A549 (cell line): Measurements from ENCODE around the gene CLEC4E. TPM values are rescaled to one million over a fixed set of nuclear protein-coding genes. Genes with fewer than 3 reads are reported as not detected.
"Not testable (repeated sequence)": the region's sequence is repeated elsewhere in the genome, so short reads cannot be mapped to it uniquely, and the experiment has no call there.

Experiments
- ATAC-seq, 2 experiments: fragments of 200-7000 bp in 1 of 2; fragments of >200 bp in 1 of 2; cut with Nextera tagmentation in 1 of 2; cut with Tn5 transposase in 1 of 2; 3 replicates each; pipeline versions ENCODE4 v1.8.0 to v1.9.1; 2018 to 2020; ENCODE audit warnings: mild to moderate bottlenecking in 1 of 2, moderate library complexity in 1 of 2
- CTCF ChIA-PET: fragments of 300-600 bp; sonication (Branson Sonifier 250); formaldehyde crosslinking; extraction: SDS; loops from one replicate; lab custom pipeline; 2021; ENCODE audit warnings: antibody characterized with exemption, inconsistent platforms; lab: Yijun Ruan, JAX
- POLR2A ChIA-PET: fragments of 350-600 bp; formaldehyde crosslinking; extraction: SDS; loops from one replicate; lab custom pipeline; 2021; ENCODE audit warnings: antibody characterized with exemption, inconsistent platforms; lab: Yijun Ruan, JAX
- DNase-seq, 2 experiments: peaks; one replicate each; pipeline versions ENCODE4 v3.0.0 to v3.0.0-alpha.2; 2011 to 2016; ENCODE audit warnings: low read depth in 1 of 2, low spot score in 1 of 2
- FAIRE-seq: peaks from 2 replicates; lab custom pipeline; 2011; peaks lifted over from hg19 to GRCh38; lab: Jason Lieb, UNC
- H3K27ac ChIP-seq, 2 experiments: fragments of >200 bp; sonication (Bioruptor Twin); formaldehyde crosslinking; 3 replicates each; pipeline ENCODE4 v1.5.1; 2016 to 2017
- H3K4me1 ChIP-seq: fragments of >200 bp; sonication (Bioruptor Twin); formaldehyde crosslinking; 3 replicates; pipeline ENCODE4 v1.6.1; 2016
- H3K4me2 ChIP-seq: fragments of >200 bp; sonication (Bioruptor Twin); formaldehyde crosslinking; 3 replicates; pipeline ENCODE4 v1.6.1; 2016
- H3K4me3 ChIP-seq: fragments of >200 bp; sonication (Bioruptor Twin); formaldehyde crosslinking; 3 replicates; pipeline ENCODE4 v1.5.1; 2016
- H3K9me3 ChIP-seq: fragments of >200 bp; sonication (Bioruptor Twin); formaldehyde crosslinking; 3 replicates; pipeline ENCODE4 v1.6.1; 2016
- BHLHE40 ChIP-seq: IDR thresholded peaks from 2 replicates; pipeline ENCODE4 v1.6.1; 2012; ENCODE audit warnings: low read depth, low read length, inconsistent platforms
- CBX8 ChIP-seq: fragments of 200-600 bp; sonication (generic); IDR thresholded peaks from 2 replicates; pipeline ENCODE4 v1.6.1; 2016
- CHD4 ChIP-seq: fragments of 200-600 bp; sonication (generic); IDR thresholded peaks from 2 replicates; pipeline ENCODE4 v1.6.1; 2016; ENCODE audit warnings: antibody characterized with exemption, mild to moderate bottlenecking, borderline replicate concordance
- CTCF ChIP-seq: fragments of >200 bp; sonication (Bioruptor Twin); formaldehyde crosslinking; IDR thresholded peaks from 3 replicates; pipeline ENCODE4 v1.5.1; 2016
- FOSB ChIP-seq: fragments of 250-450 bp; sonication (Bioruptor Pico); IDR thresholded peaks from 2 replicates; pipeline ENCODE4 v1.5.0; 2020; ENCODE audit warnings: mild to moderate bottlenecking, moderate library complexity
- FOSL2 ChIP-seq, 2 experiments: fragments of 450-650 bp in 1 of 2; fragments of >200 bp in 1 of 2; sonication (Bioruptor Twin) in 1 of 2; formaldehyde crosslinking; IDR thresholded peaks; 2 replicates each; pipeline versions ENCODE4 v1.5.0 to v1.6.1; 2016 to 2020; ENCODE audit warnings: mild to moderate bottlenecking in 1 of 2, moderate library complexity in 1 of 2
- GATA3 ChIP-seq: IDR thresholded peaks from 2 replicates; pipeline ENCODE4 v1.6.1; 2012; ENCODE audit warnings: borderline replicate concordance
- HEYL ChIP-seq: fragments of 250-450 bp; sonication (Bioruptor Pico); IDR thresholded peaks from 2 replicates; pipeline ENCODE4 v1.8.0; 2021; ENCODE audit warnings: mild to moderate bottlenecking, moderate library complexity
- HOXA7 ChIP-seq: fragments of 250-450 bp; sonication (Bioruptor Pico); IDR thresholded peaks from 2 replicates; pipeline ENCODE4 v1.5.0; 2020; ENCODE audit warnings: mild to moderate bottlenecking, moderate library complexity
- HOXB13 ChIP-seq: fragments of 250-450 bp; sonication (Bioruptor Pico); IDR thresholded peaks from 2 replicates; pipeline ENCODE4 v1.5.0; 2020; ENCODE audit warnings: low read depth, mild to moderate bottlenecking, moderate library complexity
- HOXB5 ChIP-seq: fragments of 250-450 bp; sonication (Bioruptor Pico); IDR thresholded peaks from 2 replicates; pipeline ENCODE4 v1.5.0; 2020; ENCODE audit warnings: mild to moderate bottlenecking, moderate library complexity
- MAZ ChIP-seq: fragments of 150-350 bp; IDR thresholded peaks from 2 replicates; pipeline ENCODE4 v1.6.1; 2014; ENCODE audit warnings: antibody characterized with exemption, low read depth, low read length, borderline replicate concordance
- NR3C1 ChIP-seq: fragments of >200 bp; sonication (Bioruptor Twin); formaldehyde crosslinking; IDR thresholded peaks from 3 replicates; pipeline ENCODE4 v1.6.1; 2017
- RARB ChIP-seq: fragments of 250-450 bp; sonication (Bioruptor Pico); IDR thresholded peaks from 2 replicates; pipeline ENCODE4 v1.8.0; 2021; ENCODE audit warnings: mild to moderate bottlenecking, moderate library complexity
- RFX5 ChIP-seq: fragments of 450-650 bp; IDR thresholded peaks from 2 replicates; pipeline ENCODE4 v1.7.1; 2014; ENCODE audit warnings: antibody characterized with exemption, mild to moderate bottlenecking, moderate library complexity
- ZFP36 ChIP-seq: fragments of 450-650 bp; IDR thresholded peaks from 2 replicates; pipeline ENCODE4 v1.6.1; 2014; ENCODE audit warnings: borderline replicate concordance; ENCODE audit not compliant: partially characterized antibody
- ZNF302 ChIP-seq: fragments of 250-450 bp; sonication (Bioruptor Pico); IDR thresholded peaks from 2 replicates; pipeline ENCODE4 v1.9.0; 2021; ENCODE audit warnings: inconsistent platforms, mild to moderate bottlenecking, moderate library complexity
- WGBS: methylation state at CpG from one replicate; pipeline ENCODE4 v1.1.6; 2017; ENCODE audit errors: missing lambda C conversion rate; 5-methylcytosine and 5-hydroxymethylcytosine counted together
- polyA plus RNA-seq, 4 experiments: library from polyadenylated mRNA; depleted of rRNA in 3 of 4; stranded (reverse); fragments of >200 nt; fragmentation: RNase III in 1 of 4; extraction: RNeasy Plus Mini Kit Qiagen cat#74134 plus additional on column Dnase treatment in 1 of 4; gene quantifications; 2 replicates in 3 of 4; 3 replicates in 1 of 4; pipeline ENCODE4 v1.2.3, GENCODE V29; 2011 to 2017
- TF ChIP-seq, protein P1 (sequence below): fragments of >200 bp; sonication (Bioruptor Twin); formaldehyde crosslinking; IDR thresholded peaks from 3 replicates; pipeline ENCODE4 v1.6.1; 2016
- TF ChIP-seq, protein P2 (sequence below): fragments of 200-600 bp; sonication (generic); IDR thresholded peaks from 2 replicates; pipeline ENCODE4 v1.6.1; 2016; ENCODE audit warnings: antibody characterized with exemption, mild to moderate bottlenecking, moderate library complexity

The CLEC4E gene
- polyA plus RNA-seq, 2 of the 4 experiments (the other 2 are of a cell fraction), result 0.06 TPM; not detected in 1

DNA sequence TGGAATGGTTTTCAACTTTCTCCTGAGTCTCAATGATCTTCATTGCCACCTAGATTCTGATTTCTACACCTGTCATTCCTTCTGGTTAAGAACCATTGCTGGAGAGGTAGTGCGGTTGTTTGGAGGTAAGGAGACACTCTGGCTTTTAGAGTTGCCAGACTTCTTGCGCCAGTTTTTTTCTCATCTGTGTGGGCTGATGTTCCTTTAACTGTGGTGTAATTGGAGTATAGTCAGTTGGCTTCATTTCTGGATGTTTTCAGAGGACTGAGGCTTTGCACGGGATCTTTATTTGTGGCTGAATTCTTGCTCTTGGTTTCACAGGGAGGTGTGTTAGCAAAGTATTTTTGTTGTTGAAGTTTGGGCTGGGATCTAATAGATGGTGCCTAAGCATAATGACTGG is 33.1 kb downstream of the CLEC4E start:
- no peak overlapping the region for H3K4me2 ChIP-seq
- no peak overlapping the region for H3K27ac ChIP-seq
- DNase-seq (no peak), FAIRE-seq (no peak), ATAC-seq (no peak)
- no peaks in the 10 kb centered on the region for H3K4me1 ChIP-seq
- CTCF ChIA-PET, result interaction anchor here (1.1 to 1.8 kb wide), 2 partner anchors 37 to 150 kb away, joined by 3 to 7 read pairs; no protein-coding TSS in a partner anchor
- no peaks in the 10 kb centered on the region for H3K9me3 ChIP-seq
- H3K4me3 ChIP-seq, result no peak overlapping the region
- 63% methylated on average over 3 of the region's 3 CpGs for WGBS
- POLR2A ChIA-PET, result no interaction called here
- TF ChIP-seq RFX5 (no peak), CBX8 (no peak), HOXA7 (no peak), NR3C1 (no peak), CHD4 (no peak)

- H3K4me2 ChIP-seq, result no peak overlapping the region
- no peak overlapping the region for H3K27ac ChIP-seq
- no peak overlapping the region for H3K4me3 ChIP-seq
- no peaks in the 10 kb centered on the region for H3K4me1 ChIP-seq
- DNase-seq, result no peak
- 91% methylated on average over 1 of the region's 1 CpG for WGBS
- POLR2A ChIA-PET, result no interaction called here
- CTCF ChIA-PET, result no interaction called here
- no peak for ATAC-seq
- no peak for FAIRE-seq
- TF ChIP-seq RARB (no peak), FOSB (CRISPR knock-in tag) (no peak), HOXB13 (CRISPR knock-in tag) (no peak), BHLHE40 (no peak)
- TF ChIP-seq, protein P1, sequence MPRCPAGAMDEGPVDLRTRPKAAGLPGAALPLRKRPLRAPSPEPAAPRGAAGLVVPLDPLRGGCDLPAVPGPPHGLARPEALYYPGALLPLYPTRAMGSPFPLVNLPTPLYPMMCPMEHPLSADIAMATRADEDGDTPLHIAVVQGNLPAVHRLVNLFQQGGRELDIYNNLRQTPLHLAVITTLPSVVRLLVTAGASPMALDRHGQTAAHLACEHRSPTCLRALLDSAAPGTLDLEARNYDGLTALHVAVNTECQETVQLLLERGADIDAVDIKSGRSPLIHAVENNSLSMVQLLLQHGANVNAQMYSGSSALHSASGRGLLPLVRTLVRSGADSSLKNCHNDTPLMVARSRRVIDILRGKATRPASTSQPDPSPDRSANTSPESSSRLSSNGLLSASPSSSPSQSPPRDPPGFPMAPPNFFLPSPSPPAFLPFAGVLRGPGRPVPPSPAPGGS, result no peak
- TF ChIP-seq, all 56 proteins: peak for 0
- H3K9me3 ChIP-seq, result no peaks in the 10 kb centered on the region
Observed at GRCh38 chr12:8504351-8504750, 36.4 kb downstream of the CLEC4E start.

DNA sequence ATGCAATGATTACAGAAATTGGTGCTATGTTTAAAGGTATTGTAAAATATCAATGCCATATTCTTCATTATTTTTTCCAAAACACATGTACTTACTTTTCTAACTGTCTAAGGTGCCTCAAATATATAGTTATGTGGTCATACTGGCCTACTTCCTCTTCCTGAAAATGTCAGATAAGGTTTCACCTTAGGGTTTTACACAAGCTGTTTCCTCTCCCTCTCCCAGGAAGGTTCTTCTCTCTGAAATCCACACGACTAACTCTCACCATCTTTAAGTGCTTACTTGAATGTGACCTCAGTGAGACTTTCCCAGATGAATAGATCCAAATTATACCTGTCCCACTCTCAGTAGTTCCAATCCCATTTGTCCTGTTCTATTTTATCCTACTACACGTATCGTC is 39.0 kb downstream of the CLEC4E start:
- Histone ChIP-seq H3K27ac (no peak overlapping the region), H3K4me3 (no peak overlapping the region), H3K4me2 (no peak overlapping the region), H3K4me1 (no peaks in the 10 kb centered on the region), H3K9me3 (no peaks in the 10 kb centered on the region)
- 55% methylated on average over 3 of the region's 3 CpGs for WGBS
- DNase-seq (no peak), FAIRE-seq (no peak), ATAC-seq (no peak)
- TF ChIP-seq RFX5 (no peak), CHD4 (no peak), FOSL2 (IDR thresholded peaks at IDR 0.05) (no peak), FOSL2 (CRISPR knock-in tag; IDR thresholded peaks at IDR 0.05) (no peak), CTCF (no peak), HOXB5 (CRISPR knock-in tag) (no peak), ZNF302 (no peak), ZFP36 (no peak), MAZ (no peak), GATA3 (no peak), FOSB (CRISPR knock-in tag) (no peak)
- CTCF ChIA-PET, result no interaction called here
- POLR2A ChIA-PET, result no interaction called here

- Histone ChIP-seq H3K4me2 (no peak overlapping the region), H3K4me1 (no peaks in the 10 kb centered on the region), H3K4me3 (no peak overlapping the region), H3K27ac (no peak overlapping the region), H3K9me3 (no peaks in the 10 kb centered on the region)
- WGBS, result 4% methylated on average over 4 of the region's 4 CpGs
- ATAC-seq (no peak), FAIRE-seq (no peak), DNase-seq (no peak)
- CTCF ChIA-PET, result no interaction called here
- TF ChIP-seq HEYL (CRISPR knock-in tag), result no peak
- TF ChIP-seq, protein P2, sequence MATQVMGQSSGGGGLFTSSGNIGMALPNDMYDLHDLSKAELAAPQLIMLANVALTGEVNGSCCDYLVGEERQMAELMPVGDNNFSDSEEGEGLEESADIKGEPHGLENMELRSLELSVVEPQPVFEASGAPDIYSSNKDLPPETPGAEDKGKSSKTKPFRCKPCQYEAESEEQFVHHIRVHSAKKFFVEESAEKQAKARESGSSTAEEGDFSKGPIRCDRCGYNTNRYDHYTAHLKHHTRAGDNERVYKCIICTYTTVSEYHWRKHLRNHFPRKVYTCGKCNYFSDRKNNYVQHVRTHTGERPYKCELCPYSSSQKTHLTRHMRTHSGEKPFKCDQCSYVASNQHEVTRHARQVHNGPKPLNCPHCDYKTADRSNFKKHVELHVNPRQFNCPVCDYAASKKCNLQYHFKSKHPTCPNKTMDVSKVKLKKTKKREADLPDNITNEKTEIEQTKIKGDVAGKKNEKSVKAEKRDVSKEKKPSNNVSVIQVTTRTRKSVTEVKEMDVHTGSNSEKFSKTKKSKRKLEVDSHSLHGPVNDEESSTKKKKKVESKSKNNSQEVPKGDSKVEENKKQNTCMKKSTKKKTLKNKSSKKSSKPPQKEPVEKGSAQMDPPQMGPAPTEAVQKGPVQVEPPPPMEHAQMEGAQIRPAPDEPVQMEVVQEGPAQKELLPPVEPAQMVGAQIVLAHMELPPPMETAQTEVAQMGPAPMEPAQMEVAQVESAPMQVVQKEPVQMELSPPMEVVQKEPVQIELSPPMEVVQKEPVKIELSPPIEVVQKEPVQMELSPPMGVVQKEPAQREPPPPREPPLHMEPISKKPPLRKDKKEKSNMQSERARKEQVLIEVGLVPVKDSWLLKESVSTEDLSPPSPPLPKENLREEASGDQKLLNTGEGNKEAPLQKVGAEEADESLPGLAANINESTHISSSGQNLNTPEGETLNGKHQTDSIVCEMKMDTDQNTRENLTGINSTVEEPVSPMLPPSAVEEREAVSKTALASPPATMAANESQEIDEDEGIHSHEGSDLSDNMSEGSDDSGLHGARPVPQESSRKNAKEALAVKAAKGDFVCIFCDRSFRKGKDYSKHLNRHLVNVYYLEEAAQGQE, result no peak
- TF ChIP-seq FOSB (CRISPR knock-in tag), result no peak
- POLR2A ChIA-PET, result no interaction called here
Observed at GRCh38 chr12:8499616-8500015, 41.1 kb downstream of the CLEC4E start.

- CTCF ChIA-PET, result interaction anchor here (0.6 kb wide), 1 partner anchor 796 kb away, joined by 3 read pairs; no protein-coding TSS in a partner anchor
- H3K27ac ChIP-seq, DNase-seq, H3K4me2 ChIP-seq, H3K4me1 ChIP-seq, H3K4me3 ChIP-seq, H3K9me3 ChIP-seq, FAIRE-seq, POLR2A ChIA-PET, ATAC-seq: not testable (repeated sequence)
- 15% methylated on average over 7 of the region's 7 CpGs for WGBS
Observed at GRCh38 chr12:8496074-8496473, 44.6 kb downstream of the CLEC4E start.
